ENCODE measurements around the gene VSIG10L.

Gene VSIG10L

GRCh38 chr19:51341976-51342580 lies at the start of gene VSIG10L:
Gene VSIG10L, minus strand, starts transcription at chr19:51342139. Its CDS starts 15 bp downstream, at chr19:51342124.
- no peak for DNase-seq (ENCODE audit: low read depth)

- no peak for DNase-seq (ENCODE audit: low read depth)
These were observed 49.2 kb upstream of the VSIG10L start for GRCh38 chr19:51391073-51391611.

- DNase-seq (ENCODE audit: low read depth), result no peak
These were observed 47.2 kb upstream of the VSIG10L start for GRCh38 chr19:51389143-51389542.

DNA sequence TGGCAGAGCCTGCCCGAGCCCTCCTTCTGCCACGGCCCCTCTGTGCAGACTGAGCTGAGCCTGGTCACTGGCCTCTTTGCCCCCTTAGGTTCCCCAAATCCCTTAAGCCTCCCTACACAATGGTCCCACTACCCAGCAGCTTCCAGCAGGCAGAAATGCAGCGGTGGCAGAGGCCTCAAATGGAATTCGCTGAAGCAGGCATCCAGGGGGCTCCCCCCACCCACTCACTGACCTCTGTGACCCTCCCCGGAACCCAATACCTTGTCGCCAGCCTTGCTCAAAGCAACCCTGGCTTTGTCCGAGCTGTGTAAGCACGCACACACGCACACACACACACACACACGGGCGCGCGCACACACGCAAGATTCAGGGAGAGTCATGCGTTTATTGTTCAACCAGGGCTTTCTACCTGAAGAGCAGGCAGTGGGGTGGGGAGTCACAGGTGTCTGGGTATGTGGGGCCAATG lies 46.0 kb upstream of the VSIG10L start, which contains the start of gene LIM2:
TSS of gene LIM2 (minus strand) at position 51 of the 466 bp plus-strand sequence. CDS start 531 bp downstream, outside the sequence.
- DNase-seq (ENCODE audit: low read depth), result no peak

DNA sequence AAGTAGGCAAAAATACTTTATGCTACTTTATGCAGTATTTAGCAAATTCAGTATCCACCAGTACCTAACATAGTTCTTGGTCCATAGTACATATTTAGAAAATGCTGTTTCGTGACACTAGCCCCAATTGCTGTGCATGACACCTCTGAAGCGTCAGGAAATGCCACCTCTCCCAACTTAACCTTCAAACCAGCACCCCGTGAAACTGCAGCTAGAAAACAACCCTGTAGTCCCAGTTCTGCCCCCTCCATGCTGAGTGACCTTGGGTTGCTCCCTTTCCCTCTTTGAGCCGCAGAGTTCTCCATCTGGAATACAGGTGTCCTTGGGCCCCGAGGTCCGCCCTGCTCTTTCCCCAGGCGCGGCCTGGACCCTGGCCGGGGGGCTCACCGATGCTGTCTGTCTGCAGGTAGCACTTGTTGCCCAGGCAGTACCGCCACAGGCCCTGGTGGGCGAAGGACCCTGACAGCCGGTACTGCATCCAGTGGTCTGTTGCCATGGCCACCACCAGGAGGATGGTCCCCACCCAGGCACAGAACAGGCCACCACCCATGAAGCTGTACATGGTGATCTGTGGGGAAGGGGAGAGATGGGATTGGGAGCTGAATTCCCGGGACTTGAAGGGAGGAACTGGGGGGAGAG lies 45.1 kb upstream of the VSIG10L start:
- DNase-seq (ENCODE audit: low read depth), result no peak

GRCh38 chr19:51382004-51382403 lies 40.1 kb upstream of the VSIG10L start:
- DNase-seq (ENCODE audit: low read depth), result no peak

GRCh38 chr19:51380379-51380778 lies 38.4 kb upstream of the VSIG10L start:
- DNase-seq (ENCODE audit: low read depth), result no peak

- DNase-seq (ENCODE audit: low read depth), result no peak
These were observed 35.5 kb upstream of the VSIG10L start for GRCh38 chr19:51377422-51377821.

GRCh38 chr19:51375504-51376221 lies 33.7 kb upstream of the VSIG10L start:
- no peak for DNase-seq (ENCODE audit: low read depth)

DNA sequence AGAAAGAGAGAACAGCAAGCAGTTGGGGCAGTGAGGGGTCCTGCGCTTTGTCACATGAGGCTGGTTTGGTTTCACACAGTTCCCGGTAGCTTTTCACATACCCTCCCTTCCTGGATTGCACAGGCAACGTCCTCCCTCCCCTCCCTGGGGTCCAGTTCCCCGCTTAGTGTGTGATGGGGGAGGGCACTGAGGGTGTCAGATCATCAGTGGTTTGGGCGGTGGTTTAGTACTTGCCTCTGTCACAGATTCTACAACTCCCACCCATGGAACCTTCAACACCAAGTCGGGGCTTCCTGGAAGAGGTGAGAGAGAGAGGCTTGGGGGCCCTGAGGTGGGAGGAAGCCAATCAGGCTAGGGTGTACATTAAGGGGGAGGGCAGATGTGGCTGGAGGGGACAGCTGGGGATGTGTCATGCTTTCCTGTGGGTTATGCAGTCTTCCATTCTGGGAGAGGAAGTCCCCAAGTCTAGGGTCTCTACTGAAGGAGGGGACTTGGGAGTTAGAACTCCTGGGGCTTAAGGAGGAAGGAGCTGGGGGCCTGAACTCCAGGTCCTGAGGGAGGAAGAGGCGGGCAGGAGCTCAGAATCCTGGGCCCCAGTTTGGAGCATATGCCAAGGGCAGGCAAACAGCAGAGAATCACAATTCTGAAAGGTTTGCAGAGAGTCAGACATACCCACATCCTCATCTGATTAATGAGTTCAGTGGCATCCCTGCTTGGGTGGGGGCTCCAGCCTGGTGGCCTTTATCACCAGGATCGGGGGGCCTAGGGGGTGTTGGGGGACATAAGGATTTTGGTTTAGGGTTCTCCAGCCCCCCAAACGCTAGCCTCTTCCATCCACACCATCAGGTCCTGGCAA lies 30.9 kb upstream of the VSIG10L start, which contains the start of gene NKG7:
TSS of gene NKG7 (minus strand) at position 6 of the 856 bp plus-strand sequence. CDS start 119 bp downstream, outside the sequence.
- DNase-seq (ENCODE audit: low read depth), result no peak

- DNase-seq (ENCODE audit: low read depth), result no peak
These were observed 30.2 kb upstream of the VSIG10L start for GRCh38 chr19:51372021-51372648.

- no peak for DNase-seq (ENCODE audit: low read depth)
These were observed 29.3 kb upstream of the VSIG10L start for GRCh38 chr19:51371186-51371690.

GRCh38 chr19:51370230-51370629 lies 28.3 kb upstream of the VSIG10L start:
- DNase-seq (ENCODE audit: low read depth), result no peak

GRCh38 chr19:51368366-51369282 lies 26.7 kb upstream of the VSIG10L start, which contains the start of gene CLDND2:
Gene CLDND2, minus strand, starts transcription at chr19:51369003. Its CDS starts 426 bp downstream, at chr19:51368577.
- DNase-seq (ENCODE audit: low read depth), result no peak

DNA sequence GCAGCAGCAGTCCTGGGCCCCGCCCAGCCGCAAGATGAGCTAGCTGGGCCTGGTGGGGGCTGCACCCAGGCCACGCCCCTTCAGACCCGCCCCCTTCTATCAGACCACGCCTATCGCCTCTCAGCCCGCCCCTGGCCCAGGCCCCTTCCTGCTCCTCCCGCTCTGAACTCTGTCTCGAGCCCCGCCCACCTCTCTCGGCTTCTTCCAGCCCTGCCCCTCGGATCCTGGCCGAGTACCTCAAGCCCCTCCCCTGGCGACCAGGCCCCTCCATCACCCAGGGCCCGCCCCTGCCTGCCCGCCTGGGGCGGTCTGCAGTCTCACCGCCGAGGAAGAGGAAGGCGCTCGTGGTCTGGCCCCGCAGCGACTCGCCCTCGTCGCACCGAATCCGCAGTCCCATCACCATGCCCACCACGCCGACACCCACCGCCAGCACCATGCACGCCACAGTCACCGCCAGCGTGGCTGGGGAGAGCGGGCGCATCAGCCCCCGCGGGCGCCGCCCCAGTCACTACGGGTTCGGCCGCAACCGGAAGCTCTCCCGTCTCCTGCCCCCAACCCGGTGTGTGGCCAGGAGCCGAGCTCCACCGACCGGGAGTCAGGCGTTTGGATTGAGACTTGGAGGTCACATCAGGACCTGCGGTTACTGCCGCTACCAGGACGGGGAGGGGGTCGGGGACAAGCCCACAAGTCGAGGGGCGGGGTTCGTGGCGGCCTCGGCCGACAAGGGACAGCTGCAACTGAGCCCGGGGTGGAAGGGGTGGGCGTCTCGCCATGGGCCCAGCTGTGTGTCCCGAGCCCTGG lies 25.8 kb upstream of the VSIG10L start:
- peak; percentile 97 for DNase-seq (ENCODE audit: low read depth)

GRCh38 chr19:51367255-51367564 lies 25.3 kb upstream of the VSIG10L start:
- no peak for DNase-seq (ENCODE audit: low read depth)

GRCh38 chr19:51366389-51367254 lies 24.7 kb upstream of the VSIG10L start:
- DNase-seq (ENCODE audit: low read depth), result peak; percentile 76

GRCh38 chr19:51365965-51366388 lies 24.0 kb upstream of the VSIG10L start, which contains the start of gene ETFB:
Gene ETFB, minus strand, starts transcription at chr19:51366388. Its CDS starts 62 bp downstream, at chr19:51366326.
- DNase-seq (ENCODE audit: low read depth), result no peak
